Lung microvascular endothelial cell (primary cell): Measurements from ENCODE around the gene IPMK. TPM values are rescaled to one million over a fixed set of nuclear protein-coding genes. Genes with fewer than 3 reads are reported as not detected.
"Not testable (repeated sequence)": the region's sequence is repeated elsewhere in the genome, so short reads cannot be mapped to it uniquely, and the experiment has no call there.

ENCODE experiments used
- DNase-seq, 2 donors: peaks; one replicate each; pipeline versions ENCODE4 v3.0.0 to v3.0.0-alpha.2; 2010; ENCODE audit warnings: low read depth in 2 of 2
- total RNA-seq: library from RNA; depleted of rRNA; stranded (reverse); fragments of >200 nt; gene quantifications from 2 replicates; pipeline ENCODE4 v1.2.1, GENCODE V29; 2014

The IPMK gene
- total RNA-seq, 1 donor from 2014 or later, result 4.8 TPM

GRCh38 chr10:58229856-58230255 is 37.8 kb downstream of the IPMK start:
- not testable (repeated sequence) for DNase-seq

- no peak for DNase-seq
These were observed 42.0 kb downstream of the IPMK start for GRCh38 chr10:58225654-58226053.

- DNase-seq, result no peak
These were observed 46.8 kb downstream of the IPMK start for GRCh38 chr10:58220769-58221451.

- no peak for DNase-seq
These were observed 47.8 kb downstream of the IPMK start for GRCh38 chr10:58219875-58220274.

- peak in 1 of 2 donors; percentile 39 for DNase-seq
These were observed 50.1 kb downstream of the IPMK start for GRCh38 chr10:58217612-58218011.

DNA sequence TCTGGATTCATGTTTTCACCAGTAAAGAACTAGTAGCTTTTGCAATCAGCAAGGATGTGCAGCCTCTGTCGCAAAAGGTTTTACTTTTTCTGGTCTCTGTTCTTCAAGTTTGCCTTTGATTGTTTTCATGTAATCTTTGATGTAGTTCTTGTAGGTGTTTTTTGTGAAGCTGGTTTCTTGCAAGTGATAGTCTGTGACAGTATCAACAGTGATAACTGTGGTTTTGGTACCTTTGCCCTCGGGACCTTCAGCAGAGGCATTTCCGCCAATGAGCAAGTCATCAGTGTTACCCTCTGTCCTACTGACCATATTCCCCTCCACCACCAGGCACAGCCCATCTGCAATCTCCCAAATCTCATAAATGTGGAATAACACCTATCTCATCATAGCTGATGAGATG is 55.1 kb downstream of the IPMK start:
- DNase-seq, result no peak

DNA sequence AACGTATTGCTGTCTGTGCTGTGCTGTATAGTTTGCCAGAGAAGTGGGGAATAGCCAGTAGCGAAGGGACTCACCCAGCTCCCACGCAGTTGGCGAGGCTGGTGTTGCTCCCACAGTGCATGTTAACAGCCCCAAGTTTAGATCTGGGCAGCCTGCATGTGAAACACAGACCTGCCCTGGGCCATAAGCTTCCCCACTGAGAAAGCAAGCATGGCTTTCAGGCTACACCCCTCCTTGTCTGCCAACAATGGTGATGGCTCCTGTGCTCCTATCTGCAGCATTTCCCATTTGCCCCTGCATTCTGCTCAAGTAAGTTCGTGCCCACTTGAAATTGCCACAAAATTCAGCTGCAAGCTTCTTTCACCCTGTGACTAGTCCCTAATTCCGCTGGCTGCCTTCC is 57.5 kb downstream of the IPMK start:
- no peak for DNase-seq

- DNase-seq, result no peak
These were observed 58.0 kb downstream of the IPMK start for GRCh38 chr10:58209669-58210068.

DNA sequence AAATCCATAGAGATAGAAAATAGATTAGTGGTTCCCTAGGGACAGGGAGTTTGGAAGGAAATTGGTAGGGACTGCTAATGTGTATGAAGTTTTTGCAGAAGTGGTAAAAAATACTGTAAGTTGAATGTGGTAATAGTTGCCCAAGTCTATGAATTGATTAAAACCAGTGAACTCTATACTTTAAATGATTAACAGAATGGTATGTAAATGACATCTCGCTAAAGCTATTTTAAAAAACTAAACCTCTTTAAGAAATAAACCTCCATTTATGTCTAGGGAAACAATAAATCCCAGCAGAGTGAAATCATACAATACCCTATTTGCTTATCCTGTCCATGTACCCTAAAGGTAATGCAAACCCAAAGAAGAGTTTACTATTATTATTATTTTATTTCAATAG is 61.4 kb downstream of the IPMK start:
- no peak for DNase-seq

GRCh38 chr10:58201704-58202103 is 66.0 kb downstream of the IPMK start:
- no peak for DNase-seq

GRCh38 chr10:58189269-58189668 is 78.4 kb downstream of the IPMK start:
- DNase-seq, result no peak

DNA sequence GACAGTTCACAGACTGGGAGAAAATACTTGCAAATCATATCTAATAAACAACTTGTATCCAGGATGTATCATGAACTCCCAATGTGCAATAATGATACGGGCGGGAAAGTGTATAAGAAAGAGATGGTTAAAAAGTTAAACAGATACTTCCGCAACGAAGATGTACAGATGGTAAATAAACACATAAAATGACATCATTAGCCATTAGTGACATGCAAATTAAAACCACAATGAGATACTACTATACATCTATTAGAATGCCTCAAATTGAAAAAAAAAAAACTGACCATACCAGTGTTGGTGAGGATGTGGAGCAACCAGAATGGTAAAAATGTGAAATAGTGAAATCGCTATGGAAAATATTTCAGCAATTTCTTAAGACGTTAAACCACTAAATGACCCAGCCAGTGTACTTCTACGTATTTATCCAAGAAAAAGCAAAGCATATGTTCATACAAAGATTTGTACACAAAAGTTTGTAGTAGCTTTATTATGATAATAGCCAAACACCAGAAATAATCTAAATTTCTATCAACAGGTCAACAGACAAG is 83.5 kb downstream of the IPMK start:
- DNase-seq, result no peak

- DNase-seq, result no peak
These were observed 87.0 kb downstream of the IPMK start for GRCh38 chr10:58180666-58181065.

DNA sequence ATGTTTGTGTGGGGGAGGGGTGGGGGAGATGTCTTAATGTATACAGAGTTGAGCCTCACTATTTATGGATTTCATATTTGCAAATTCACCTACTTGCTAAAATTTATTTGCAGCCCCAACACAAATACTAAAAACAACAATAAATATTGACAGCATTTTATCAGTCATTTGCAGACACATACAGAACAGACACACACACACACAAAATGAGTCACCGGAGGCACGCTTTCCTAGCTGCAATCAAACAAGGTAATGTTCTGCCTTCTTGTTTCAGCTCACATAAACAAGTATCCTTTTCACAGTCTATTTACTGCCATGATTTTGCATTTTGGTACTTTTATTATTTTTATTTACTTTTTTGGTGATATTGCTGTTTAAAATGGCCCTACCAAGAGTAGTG is 88.5 kb downstream of the IPMK start:
- DNase-seq, result peak in 1 of 2 donors; percentile 31

DNA sequence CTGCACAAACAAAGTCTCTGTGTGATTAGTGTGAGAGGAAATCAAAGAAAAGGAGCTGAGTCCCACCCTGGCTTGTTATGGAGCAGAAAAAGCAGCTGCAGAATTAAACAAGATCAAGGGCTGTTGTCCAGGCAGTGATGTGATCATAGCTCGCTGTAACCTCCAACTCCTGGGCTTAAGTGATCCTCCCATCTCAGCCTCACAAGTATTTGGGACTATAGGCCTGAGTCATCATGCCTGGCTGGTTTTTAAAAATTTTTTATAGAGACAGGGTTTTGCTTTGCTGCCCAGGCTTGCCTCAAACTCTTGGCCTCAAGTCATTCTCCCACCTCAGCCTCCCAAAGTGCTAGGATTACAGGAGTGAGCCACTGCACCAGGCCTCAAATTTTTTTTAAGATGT is 88.9 kb downstream of the IPMK start:
- no peak for DNase-seq

DNA sequence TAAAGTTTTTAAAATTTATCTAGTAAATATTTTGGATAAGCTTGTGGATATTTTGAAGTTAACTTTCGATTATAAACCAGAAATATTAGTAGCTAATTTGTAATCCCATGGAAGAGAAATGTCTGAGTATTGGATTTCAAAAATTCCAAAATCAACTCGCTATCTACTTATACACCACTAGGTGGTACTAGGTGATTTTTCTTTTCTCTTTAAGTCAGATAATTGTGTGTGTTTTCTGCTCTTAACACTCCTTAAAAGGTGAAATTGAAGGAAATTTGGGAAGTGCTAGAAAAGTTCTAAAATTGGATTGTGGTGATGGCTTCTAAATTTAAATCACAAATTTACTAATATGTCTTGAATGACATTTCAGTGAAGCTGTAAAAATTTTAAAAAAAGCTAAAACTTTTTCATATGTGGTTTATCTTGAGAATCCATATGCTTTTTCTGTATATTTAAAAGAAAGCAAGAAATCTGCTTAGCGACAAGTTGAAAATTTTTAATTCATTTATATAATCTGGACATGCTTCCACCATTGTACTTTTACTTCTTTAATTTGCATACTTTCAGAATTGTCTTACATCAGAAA is 90.2 kb downstream of the IPMK start:
- peak; percentile 48 to 58 for DNase-seq

- DNase-seq, result peak; percentile 38 to 42
These were observed 91.4 kb downstream of the IPMK start for GRCh38 chr10:58175990-58176900.

DNA sequence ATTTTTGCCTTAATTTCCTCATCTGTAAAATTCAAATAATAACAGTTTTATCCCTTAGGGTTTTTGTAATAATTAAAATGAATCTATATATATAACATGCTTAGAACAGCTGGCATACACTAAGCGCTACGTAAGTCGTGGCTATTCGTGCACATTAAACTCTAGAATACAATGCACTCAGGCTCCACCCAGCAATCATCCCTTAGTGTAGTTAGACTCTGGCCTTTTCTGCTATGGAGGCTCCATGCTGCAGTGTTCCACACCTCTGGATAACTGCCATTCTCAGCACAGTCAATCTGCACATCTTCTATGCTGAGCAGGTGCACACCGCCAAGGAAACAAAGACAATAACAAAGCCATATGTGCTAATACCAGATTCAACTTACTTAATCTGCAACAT is 92.9 kb downstream of the IPMK start:
- no peak for DNase-seq

GRCh38 chr10:58173391-58173790 is 94.3 kb downstream of the IPMK start:
- DNase-seq, result no peak

GRCh38 chr10:58171146-58171545 is 96.5 kb downstream of the IPMK start:
- DNase-seq, result no peak

GRCh38 chr10:58164517-58164916 is 103.2 kb downstream of the IPMK start:
- DNase-seq, result no peak

DNA sequence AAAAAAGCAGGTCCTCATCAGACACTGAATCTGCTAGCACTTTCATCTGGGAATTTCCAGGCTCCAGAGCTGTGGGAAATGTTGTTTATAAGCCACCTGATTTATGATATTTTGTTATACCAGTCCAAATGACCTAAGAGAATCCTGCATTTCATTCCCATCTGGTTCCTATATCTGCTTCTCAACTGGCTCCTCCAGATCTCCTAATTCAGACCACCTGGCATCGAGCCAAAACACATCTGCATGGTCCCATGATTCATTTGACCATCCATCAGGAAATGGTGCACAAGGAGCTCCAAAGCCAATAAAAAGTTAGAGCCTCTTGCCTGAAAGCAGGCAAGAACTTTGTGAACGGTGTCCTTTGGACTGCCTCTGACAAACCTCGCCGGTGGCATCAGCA is 108.9 kb downstream of the IPMK start:
- DNase-seq, result peak in 1 of 2 donors; percentile 31
